Aortic smooth muscle cell (primary cell): ENCODE measurements around the gene TMEM171. TPM values are rescaled to one million over a fixed set of nuclear protein-coding genes. Genes with fewer than 3 reads are reported as not detected.

ENCODE experiments used
- total RNA-seq: library from RNA; depleted of rRNA; stranded (reverse); fragments of >200 nt; gene quantifications from 2 replicates; pipeline ENCODE4 v1.2.3, GENCODE V29; 2014

The TMEM171 gene, protein sequence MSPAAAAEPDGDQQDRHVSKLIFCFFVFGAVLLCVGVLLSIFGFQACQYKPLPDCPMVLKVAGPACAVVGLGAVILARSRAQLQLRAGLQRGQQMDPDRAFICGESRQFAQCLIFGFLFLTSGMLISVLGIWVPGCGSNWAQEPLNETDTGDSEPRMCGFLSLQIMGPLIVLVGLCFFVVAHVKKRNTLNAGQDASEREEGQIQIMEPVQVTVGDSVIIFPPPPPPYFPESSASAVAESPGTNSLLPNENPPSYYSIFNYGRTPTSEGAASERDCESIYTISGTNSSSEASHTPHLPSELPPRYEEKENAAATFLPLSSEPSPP
- total RNA-seq = 1.2 and 3.6 TPM in 2 replicates

DNA sequence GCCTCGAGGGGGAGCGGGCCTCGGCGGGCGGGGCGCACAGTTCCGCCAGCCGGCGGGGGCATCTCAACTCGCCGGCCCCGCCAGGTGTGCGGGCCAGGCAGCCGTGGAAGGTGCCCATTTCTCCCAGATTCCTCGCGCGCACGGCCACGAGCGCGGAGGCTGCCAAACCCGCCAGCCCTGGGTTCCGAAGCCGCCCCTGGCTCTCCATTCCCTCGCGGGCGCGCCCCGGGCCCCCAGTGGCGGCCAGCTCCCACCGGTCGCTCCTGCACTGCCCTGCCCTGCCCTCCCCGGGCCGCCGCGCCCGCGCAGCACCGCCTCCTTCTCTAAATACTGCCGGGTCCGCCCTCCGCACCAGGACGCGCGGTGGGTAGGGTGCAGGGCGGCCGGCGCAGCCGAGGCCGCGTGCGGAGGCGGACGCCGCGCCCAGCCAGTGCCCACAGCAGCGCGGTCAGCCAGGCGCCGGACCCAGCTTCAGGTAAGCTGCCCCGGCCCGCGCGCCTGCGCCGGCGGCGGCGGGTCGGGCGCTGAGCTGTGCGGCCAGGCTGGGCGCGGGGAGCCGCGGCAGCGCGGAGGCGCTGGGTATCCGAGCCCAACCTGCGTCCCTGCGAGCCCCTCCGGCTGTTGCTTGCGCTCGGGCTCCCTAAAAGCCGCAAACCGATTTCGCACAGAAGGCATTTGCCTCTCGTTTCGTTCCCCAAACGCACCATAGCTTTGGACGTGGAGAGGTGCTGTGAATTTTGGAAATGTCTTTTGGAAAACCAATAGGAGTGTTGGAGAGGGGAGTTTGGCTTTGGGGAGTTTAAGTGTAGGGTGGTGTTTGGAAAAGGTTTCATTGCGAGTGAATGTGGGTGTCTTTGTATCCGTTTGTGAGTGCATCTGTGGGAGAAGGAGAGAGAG, at the start of gene TMEM171:
Gene TMEM171, plus strand, starts transcription at position 354 of the 897 bp plus-strand sequence. CDS start 2,799 bp downstream, outside the sequence.

DNA sequence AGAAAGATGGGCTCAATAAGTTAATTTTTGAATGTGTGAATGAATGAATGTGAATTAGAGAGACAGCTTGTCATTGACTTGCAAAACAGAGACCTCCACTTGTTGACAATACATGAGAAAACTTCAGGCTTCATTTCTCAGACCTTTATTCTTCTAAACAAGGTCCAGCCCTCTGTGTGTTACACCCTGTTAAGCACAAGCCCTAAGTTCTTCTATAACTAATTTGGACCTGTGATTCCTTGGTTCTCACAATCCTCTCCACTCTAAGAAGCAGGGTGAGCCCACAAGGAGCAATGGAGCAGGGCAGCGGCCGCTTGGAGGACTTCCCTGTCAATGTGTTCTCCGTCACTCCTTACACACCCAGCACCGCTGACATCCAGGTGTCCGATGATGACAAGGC, 52.6 kb downstream of the TMEM171 start, which contains the start of gene TMEM174:
Gene TMEM174, plus strand, starts transcription at position 243 of the 400 bp plus-strand sequence. Its CDS starts 51 bp downstream, at position 294.

Other genes starting within 250 kb of the TMEM171 start
- gene FCHO2, start 164.5 kb upstream of the TMEM171 start, total RNA-seq = 15.8 and 18.2 TPM in 2 replicates
- not detected in 2 replicates for gene TMEM174, start 52.6 kb downstream of the TMEM171 start, total RNA-seq